Measurements from ENCODE around the gene LAMA1.

LAMA1 gene

DNA sequence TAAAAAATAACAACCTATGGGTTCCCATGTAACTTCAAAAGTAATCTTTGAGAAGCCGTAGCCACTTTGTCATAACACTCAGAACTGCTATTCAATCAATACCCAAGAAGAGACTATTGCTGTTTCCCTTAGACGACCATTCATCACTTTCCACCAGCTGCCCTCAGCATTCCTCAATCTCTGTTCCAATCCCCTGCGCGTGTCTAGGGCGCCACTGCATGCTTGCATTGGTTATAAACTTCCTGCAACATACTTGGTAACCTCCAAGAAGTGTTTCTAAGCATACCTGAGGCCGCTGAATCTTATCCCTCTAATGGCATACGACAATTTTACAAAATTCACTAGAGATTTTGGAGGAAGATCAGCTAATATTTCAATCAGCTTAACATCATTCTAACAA, 134.2 kb downstream of the LAMA1 start:
- DNase-seq: no peak

DNA sequence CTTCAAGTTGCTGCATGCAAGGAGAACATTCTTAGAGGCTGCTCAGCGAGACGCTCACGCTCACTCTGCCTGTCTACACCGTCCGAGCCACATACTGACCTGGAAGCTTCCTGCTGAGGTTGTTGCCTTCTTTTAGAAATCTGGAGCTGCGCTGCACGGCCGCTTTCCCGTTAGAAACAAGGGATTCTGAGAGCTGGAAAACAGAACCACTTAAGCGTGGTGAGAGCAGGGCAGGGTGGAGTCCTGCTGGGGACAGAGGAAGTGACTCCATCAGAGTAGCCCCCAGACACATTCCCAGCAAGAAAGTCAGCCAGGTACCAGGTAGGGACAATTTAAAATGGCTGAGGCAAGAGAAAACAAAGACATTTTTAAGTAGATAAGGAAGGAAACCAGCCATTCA, 135.2 kb downstream of the LAMA1 start:
- DNase-seq: no peak

DNA sequence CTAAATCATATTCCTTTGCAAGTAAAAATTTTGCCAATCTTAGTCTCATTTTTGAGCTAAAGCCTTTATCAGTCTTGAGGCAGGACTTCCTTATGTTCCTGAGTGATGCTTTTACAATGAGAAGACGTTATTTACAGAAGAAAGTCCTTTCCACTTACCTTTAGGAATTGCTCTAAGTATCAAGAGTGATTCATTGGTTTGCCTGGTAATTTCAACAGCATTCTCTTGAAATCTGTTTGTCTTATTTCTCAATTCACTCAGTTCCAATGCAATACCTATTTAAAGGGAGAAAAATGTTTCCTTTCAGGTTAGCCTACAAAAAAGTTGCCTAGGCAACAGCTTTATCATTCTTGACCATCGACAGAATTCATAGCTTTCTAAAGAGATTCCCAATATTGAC, 137.2 kb downstream of the LAMA1 start:
- no peak for DNase-seq

DNA sequence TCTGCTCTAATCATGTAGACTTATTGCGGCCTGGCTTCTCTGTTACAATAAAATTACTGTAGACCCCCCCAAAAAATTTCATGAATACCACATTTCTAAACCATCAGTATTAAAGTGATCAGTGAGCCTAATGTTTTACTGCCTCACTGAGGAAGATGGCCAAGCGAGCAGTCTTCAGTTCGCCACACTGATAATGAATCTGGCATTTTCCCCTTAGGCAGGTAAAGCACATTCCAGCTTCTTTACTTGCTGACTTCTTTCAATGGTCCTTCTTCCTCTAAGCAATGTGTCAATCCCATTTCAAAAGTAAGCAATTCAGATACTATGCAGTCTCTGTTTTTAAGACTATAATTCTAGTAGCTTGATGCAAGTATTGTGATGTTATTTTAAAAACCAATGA, 137.6 kb downstream of the LAMA1 start:
- DNase-seq: no peak

DNA sequence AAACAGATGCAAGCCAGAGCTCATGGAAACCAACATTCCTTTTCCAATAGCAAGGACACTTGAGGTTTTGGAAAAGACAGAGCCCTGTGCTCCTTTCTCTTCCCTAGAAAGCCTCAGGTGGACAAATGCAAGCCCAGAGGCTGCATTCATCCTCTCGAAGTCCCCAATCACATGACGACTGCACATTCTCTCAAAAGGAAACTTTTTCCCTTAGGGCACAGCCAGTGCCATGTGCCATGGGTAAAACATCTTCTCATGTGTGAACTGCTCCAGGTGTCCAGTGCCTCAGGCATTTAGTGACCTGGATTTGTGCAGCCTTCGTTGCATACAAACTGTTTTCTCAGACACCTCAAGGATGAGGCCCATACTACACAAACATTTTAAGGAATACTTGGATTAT, 140.7 kb downstream of the LAMA1 start:
- DNase-seq: no peak

DNA sequence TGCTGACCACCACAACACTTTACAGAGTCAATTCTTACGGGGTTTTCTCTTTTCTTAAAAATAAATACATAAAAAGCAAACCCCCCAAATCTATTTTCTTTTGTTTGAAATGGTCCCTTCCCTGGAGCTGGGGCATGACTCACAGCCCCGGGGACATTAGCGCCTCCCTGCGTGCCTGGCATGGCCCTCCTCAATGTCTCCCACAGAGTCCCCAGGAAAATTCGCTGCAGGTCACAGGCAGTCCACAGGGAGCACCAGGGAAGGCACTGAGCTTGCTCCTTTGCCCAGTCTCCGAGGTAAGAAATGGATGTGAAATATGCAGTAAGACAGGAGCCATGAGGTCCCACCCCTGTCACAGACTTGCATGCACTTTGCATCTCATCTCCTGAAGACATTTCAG, 142.5 kb downstream of the LAMA1 start:
- no peak for DNase-seq

DNA sequence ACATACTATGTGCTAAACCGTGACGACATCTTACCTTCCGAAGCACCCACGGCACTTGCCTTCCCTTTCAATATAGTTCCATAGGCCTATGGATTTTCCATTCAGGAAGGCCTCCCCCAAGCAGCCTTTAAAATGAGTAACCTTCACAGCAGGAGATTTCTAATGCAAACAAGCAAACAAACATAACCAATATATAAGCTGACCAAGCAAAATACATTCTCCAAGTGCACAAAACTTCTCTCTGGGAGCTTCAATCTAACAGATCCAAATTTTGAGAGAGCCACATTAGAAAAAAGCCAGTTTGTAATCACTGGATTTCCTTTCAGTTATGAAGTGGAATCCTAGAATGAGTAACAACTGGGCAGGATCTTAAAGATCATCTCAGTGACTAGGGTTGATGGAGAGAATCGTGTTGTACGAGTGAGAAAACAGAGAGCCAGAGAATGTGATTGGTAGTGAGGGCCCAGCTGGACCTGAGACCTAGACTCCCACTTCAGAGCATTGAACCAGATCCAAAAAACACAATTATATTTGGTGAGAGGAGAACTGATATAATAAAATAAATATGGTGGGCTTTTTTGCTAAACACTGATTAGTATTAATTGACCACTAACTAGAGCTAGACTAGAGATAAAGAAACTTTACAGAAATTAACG, 145.6 kb downstream of the LAMA1 start:
- no peak for DNase-seq

DNA sequence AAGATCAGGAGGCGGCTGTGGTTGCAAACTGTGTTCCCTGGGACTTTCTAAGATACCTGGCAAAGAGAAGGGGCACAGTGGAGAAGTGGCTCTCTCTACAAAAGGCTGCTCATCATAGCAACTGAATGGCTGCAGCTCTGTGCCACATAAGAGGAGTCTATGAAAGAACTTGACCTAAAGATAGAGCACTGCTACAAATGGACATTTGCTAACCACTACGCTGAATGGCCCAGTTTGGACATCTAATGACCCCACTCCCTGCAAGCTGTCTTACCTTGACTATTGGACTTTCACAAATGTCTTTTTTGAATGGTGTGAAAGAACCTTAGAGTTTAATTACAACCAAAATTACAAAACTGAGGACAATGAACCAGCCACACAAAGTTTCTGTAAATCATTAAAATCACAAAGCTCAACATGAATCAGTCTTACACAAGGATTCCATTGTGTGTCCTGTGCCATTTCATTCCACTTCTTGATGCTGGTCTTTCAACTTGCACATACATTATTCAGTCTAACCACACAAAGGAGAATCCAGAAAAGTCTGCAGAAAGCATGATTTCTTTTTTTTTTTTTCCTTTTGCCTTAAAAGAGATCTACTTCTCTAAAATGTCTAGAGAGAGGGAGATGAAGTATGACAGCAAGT, 154.0 kb downstream of the LAMA1 start:
- DNase-seq: no peak

DNA sequence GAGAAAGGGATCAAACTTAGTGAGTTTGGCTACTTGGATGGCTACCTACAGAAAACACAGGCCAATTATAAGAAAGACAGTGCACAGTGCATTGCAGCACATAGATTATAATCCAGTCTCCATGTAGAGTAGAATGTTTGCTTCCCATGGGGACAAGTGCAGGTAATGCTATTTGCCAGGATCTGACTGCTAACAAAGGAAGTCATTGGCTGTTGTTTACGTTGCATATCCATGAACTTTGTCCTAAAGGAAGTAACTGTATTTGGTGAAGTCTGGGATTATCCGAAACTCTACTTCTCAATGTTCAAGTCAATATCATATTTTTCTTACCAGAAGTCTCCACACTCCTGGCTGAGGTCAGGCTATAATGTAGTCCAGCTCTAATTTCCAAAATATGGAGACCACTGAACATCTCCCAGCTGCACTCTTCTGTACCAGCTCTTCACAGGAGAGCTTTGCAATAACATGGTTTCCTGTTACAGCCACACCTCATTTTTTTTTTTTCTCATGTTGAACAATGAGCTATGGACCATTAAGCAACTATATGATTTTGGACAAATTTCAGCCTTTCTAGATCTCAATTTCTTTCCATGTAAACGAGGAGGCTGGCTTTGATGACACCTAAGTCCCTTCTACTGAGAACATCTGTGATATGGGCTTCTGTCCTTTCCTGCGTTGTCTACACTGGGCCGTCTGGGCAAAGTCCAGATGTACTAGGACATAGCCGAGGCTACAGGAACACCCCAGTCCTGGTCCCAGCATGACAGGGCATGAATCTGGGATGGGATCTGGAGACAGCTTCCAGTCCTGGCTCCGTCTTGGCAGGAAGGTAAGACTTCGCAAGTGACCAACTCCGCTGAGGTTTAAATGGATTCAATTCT, 154.8 kb downstream of the LAMA1 start:
- no peak for DNase-seq

DNA sequence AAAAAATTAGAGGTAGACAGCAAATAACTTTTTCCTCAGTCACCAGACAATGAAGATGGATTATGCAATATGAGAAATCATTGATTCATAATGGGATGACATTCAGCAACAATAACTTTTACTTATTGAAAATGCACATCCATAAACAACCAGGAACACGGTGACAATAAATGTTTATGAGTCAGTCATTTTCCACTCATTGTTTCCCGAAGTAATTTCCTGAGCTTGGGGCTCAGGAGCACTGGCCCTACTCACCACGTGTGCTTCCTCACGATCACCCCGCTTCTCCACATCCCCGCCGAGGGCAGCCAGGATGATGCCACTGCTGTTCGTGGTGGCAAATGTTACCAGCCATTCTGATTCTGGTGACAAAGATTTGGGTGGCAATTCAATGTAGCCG, 156.3 kb downstream of the LAMA1 start:
- DNase-seq: no peak

DNA sequence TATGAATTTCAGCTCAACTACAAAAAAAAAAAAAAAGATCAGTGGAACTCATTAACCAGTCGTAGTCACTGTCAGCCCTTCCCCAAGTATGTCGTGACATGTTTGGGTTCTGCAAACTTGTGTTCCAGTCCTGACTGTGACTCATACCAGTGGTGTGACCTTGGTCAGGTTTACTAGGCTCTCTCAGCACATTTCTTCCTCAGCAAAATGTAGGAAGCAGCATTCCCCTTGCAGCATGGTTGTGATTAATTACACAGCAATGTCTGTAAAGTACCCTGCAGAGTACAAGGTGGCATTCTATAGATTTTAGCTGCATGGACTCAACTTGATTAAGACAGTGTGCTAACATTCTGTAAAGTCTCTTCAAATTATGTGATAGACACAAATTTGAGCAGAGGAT, 156.9 kb downstream of the LAMA1 start:
- no peak for DNase-seq

DNA sequence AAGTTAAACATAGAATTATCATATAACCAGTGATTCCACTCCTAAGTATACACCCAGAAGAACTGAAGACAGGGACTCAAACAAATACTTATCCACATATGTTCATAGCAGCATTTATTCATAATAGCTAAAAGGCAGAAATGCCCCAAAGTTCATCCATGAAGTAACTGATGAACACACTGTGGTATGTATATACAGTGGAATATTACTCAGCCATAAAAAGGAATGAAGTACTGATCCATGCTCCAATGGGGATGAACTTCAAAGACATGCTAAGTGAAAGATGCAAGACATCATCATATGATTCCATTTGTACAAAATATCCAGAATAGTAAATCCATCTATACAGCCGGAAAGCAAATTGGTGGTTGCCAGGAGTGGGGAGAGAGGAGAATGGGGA, 157.5 kb downstream of the LAMA1 start:
- DNase-seq: no peak

DNA sequence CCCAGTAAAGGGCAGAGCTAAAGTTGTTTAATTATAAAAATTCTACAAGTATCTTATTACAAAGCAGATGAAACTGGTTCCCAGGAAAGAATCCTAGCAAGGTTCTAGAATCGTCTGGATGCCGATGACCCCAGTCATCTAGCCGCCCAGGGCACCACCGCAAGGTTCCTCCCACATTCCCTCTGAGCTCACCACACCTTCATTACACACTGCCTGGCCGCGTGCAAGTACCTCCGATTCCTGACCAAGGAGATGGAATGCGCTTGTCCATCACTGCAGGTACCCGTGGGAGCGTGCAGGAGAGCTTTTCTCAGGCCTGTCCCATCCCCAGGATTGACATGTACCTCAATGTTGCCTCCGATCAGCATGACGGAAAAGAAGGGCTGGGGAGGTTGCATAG, 158.5 kb downstream of the LAMA1 start:
- DNase-seq: no peak

DNA sequence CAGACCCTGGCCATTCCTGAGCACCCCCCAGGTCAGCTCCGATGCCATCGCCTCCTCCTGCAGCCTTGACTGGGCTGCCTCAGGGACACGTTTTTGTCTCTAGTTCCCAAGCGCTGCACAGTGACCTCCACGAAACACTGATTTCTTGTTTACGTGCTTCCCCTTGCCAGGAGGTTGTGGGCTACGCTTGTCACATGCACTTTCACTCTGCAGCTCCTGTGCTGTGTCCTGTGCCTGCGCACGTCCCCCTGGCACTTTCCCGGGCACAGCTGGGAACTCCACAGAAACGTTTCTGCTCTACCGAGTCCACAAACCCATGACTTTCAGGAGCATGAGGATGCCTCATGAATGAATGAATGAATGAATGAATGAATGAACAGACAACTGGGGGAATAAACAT, 160.6 kb downstream of the LAMA1 start:
- no peak for DNase-seq

DNA sequence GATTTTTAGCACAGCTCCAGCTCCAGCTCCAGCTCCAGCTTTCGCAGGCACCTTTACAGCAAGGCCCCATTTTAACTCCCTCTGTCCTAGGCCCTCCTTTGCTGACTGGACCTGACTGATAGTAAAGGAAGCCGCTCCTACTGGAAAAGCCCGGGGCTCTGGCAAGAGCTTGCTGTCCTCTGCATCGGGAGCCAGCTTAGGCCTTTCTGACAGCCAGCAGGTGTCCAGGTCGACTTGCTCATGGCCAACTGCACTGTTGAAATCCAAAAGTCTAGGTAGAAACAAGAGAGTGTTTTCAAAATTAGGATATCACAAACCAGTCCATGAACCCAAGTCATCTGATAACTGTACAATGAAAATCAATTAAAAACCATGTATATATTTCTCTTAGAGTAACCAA, 161.1 kb downstream of the LAMA1 start:
- no peak for DNase-seq

DNA sequence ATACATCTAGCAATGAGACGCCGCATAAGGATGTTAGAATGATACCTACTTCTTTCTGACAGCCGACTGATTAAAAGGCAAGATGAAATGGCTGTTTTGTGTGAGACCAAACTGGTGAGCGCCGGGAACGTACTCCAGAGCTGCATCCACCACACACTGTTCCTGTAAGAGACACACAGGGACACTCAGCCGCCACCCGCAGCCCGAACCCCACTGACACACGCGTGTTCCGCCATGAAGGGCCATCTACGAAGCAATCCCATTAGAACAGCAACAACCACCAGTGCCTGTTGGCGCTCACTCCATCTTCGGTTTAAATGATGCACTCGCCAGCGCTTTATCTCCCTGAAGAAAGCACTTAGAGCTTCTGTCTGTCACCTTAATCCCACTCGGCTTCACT, 162.3 kb downstream of the LAMA1 start:
- DNase-seq: no peak

DNA sequence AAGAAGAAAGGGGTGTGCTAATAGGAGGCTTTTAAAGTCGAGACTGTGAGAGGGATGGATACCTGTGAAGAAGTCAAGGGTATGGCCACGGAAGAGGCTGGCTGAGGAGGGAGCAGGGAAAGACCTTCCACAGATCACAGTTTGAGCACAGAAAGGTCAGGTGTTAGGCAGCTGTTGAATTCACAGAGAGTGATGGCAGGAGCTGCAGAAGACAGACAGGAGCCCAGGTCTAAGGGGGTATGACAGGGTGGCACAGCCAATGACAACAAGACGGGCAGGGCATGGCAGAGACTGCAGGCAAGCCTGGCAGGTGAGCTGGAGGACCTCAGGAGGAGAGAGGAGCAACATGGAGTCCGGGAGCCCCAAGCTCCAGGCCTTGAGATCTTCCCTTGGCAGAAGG, 163.1 kb downstream of the LAMA1 start:
- DNase-seq: no peak

DNA sequence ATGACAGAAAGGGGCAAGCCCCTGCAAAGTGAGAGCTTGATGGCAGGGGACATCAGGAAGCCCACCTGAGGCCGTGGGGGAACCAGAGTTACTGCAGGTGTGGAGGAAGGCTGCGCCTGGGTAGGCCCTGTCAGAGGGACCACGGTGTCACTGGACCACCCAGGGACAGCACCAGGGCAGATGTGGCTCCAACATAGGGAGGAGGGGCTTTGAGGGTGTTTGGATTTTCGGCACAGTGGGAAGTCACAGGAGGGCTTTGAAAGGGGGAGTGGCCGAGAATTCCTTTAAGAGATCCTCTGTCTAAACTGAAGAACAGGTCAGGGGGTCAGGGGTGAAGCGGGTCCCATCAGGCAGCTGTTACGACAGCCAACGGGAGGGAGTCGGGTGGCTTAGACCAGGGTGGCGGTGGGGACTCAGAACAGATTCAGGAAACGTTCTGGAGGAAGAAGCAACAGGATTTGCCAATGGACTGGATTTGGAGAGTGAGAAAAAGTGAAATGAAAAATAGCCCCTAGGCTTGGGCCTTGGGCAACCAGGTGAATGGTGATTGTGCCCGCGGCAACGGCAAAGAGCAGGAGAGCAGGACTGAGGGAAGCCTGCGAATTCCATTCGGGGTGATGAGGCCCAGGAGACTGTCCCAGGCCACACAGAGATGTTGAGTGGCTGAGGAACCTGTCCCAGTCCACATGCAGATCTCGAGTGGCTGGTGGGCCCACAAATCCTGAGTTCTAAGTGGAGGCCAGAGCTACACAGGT, 166.1 kb downstream of the LAMA1 start:
- no peak for DNase-seq

DNA sequence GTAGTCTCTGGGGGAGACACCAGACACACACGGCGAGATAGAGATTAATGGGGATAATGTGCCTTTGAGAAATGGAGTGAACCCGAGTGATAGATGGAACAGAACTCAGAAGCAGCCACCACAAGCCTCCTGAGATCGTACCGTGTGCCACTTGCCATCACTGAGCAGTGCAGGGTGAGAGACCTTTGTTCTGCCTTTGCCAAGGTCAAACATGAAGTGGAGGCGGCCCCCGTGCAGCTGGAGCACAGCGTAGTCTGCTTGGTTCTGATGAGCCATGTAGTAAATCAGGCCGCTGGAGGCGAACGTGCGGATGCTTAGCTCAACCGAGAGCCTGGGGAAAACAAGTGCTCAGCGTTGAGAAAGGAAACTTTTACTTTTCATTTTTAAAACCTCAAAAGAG, 167.0 kb downstream of the LAMA1 start:
- DNase-seq: no peak

DNA sequence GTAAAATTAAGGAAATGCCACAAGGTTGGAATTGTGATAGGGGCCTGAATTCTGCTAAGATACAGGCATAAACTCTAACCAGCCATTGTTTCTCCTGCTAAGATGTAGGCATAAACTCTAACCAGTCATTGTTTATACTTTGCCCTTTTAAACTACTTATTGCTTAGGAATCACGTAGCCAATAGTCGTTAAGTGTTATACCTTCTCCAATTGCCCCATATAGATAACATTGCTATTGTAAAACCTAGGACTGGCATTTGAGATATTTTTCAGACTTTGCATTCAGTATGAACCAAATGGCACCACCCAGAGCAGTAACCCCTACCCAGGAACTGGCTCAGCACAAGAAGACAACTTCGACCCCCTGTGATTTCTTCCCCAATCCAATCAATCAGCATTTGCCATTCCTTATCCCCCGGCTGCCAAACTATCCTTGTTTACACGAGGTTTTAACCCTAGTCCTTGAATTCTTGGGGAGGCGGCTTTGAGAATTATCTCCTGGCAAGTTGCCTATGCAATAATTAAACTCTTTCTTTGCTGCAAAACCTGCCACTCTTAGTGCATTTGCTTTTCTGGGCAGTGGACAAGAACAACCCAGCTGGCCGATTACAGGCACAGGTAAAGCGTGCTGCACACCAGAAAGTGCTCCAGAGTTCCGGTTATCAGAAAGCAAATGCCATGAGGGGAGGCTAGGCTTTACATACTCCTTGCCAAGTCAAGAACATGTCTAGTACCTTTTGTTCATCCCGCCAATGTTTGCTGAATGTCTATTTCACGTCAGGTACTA, 167.6 kb downstream of the LAMA1 start:
- DNase-seq: no peak

DNA sequence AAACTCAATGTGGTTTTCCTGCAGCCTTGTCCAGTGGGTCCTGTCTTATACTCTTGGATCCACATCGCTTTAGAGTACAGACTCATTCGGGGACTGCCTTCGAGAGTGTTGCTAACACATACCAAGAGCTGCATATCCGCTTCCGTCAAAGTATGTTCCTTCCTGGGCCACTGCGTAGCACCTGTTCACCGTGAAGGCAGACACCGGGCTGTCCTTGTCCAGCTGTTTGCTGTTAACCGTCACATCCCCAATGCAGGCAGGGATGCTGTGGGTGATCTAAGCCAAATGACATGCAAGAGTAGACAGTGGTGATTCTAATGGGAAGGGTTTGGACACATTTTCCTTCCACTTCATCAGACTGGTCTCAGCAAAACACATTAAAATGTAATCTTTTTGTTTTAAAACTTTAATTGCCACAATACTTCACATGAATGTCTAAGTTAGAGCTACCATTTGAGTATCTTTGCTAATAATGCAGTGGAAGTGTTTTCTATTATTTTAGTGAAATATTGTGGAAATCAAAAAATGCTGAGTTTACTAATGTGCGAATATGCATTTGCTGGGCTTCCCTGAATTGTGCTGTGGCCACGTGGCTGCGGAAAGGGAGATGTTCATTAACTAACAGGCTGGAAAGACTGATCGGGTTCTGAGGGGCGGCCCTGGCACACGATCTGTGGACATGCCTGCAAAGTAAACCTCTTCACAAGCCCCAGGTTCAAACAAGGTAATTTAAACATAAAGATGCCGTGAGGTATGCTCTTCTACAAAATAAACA, 169.1 kb downstream of the LAMA1 start:
- no peak for DNase-seq

Data from DMS79 treated with DMSO at 0.1 percent for 48 hours (cell line).